HL-60 (cell line): ENCODE measurements around the gene NGFR.

Experiments
- POLR2AphosphoS5 ChIP-seq: IDR thresholded peaks from 2 replicates; pipeline ENCODE4 v1.6.1; 2012; ENCODE audit warnings: low read depth
- TF ChIP-seq, protein P1 (sequence below): IDR thresholded peaks from one replicate; pipeline ENCODE4 v1.5.1; 2011; ENCODE audit warnings: low read length, control low read depth, inconsistent platforms; ENCODE audit not compliant: insufficient read depth

DNA sequence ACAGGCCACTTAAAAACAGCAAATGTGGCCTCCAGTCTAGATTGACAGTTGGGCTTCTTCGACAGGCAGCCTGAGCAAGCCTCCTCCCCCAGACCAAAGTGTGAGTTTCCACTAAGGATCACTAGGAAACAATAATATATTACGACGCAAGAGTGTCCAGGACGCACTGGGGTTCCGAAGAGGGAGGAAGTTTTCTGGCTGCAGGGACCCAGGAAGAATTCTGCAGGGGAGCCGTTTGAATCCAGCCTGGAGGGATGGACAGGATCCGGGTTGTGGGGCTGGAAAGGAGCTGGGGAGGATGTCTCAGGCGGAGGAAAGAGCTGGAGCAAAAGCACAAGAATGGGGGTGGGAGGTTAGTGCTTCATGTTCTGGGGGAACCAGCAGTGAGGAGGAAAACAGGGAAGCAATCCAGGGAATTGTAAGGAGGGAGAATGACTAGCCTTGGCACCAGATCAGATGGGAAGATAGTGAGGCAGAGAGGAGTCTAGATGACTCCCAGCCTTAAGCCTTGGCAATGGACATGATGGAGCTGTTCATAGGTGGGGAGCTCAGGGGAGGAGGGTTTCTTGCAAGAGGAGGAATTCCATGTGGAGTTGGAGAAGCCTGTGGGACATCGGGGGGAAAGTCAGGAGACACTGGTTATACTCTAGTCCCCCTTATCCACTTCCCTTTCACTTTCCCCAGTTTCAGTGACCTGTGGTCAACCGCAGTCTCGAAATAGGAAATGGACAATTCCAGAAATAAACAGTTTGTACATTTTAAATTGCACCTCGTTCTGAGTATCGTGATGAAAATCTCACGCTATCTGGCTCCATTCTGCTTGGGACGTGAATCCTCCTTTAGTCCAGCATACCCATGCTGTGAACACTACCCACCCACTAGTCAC, 26.6 kb downstream of the NGFR start:
- TF ChIP-seq POLR2AphosphoS5, result no peak
- TF ChIP-seq, protein P1, sequence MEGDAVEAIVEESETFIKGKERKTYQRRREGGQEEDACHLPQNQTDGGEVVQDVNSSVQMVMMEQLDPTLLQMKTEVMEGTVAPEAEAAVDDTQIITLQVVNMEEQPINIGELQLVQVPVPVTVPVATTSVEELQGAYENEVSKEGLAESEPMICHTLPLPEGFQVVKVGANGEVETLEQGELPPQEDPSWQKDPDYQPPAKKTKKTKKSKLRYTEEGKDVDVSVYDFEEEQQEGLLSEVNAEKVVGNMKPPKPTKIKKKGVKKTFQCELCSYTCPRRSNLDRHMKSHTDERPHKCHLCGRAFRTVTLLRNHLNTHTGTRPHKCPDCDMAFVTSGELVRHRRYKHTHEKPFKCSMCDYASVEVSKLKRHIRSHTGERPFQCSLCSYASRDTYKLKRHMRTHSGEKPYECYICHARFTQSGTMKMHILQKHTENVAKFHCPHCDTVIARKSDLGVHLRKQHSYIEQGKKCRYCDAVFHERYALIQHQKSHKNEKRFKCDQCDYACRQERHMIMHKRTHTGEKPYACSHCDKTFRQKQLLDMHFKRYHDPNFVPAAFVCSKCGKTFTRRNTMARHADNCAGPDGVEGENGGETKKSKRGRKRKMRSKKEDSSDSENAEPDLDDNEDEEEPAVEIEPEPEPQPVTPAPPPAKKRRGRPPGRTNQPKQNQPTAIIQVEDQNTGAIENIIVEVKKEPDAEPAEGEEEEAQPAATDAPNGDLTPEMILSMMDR, result no peak
